ENCODE results near the gene CARS2.

- no peak for TF ChIP-seq CTCF (IDR thresholded peaks at IDR 0.05)
- TF ChIP-seq POLR2A (IDR thresholded peaks at IDR 0.05) = no peak
These were observed 69.2 kb downstream of the CARS2 start for GRCh38 chr13:110636701-110637201.
